Measurements from ENCODE around the gene ADAMTSL5. TPM values are rescaled to one million over a fixed set of nuclear protein-coding genes. Genes with fewer than 3 reads are reported as not detected.

Gene ADAMTSL5
- total and polyA plus RNA-seq, 2 of the 13 experiments (the other 11 are each of a cell fraction or from before 2014, with no cell fraction given): 0.60 to 2.7 TPM

DNA sequence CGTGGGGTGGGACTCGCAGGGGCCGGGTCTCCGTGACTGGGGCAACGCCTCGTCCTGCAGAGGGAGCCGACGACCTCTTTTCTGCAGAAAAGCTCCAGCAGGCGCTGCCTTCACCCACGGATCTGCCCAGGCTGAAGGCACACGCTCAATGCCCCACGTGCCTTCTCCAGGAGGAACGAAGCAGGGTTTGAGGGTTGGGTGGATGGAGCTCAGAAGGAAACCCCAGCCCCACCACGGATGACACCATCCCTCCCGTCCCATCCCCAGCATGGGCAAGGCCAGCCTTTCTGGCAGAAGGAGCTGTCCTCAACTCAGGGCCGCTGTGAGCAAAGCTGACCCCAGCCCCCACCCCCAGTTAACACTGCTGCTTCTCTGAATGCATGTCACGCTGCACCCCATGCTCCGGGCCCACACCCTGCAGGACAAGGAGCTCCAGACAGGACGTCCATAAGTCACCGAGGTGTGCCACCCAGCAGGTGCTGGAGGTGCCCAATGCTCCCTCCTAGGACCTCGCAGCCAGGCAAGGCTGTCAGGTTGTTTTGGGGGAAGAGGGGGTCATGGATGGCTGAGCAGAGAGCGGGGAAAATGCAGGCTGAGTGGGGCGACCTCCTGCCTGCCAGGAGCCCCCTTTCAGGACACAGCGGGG lies 41.2 kb downstream of the ADAMTSL5 start:
- ChIA-PET POLR2A (interaction anchor here (0.9 to 3.6 kb wide), 4 partner anchors 16 to 32 kb away, joined by 3 to 19 read pairs (median 4); partner anchors contain the start of genes PCSK4 and REEP6), CTCF (ENCODE audit: low intra/inter-chr PET ratio, low total read pairs) (no interaction called here)
- H3K9me3 ChIP-seq (ENCODE audit: low read length): no peaks in the 10 kb centered on the region
- FAIRE-seq (no peak), DNase-seq (ENCODE audit: low spot score) (no peak), ATAC-seq (no peak; the same call in 2 of the 3 replicates)
- 40% methylated on average over 14 of the region's 24 CpGs for WGBS (ENCODE audit: low lambda C conversion rate)
- peak overlapping the region in 1 of 3 experiments; percentile 69; a peak in 1 of 6 replicates for H3K4me3 ChIP-seq (replicated peaks in 1 of 3; ENCODE audit: insufficient read depth in 1 of 3, low read depth in 2 of 3, low read length in 3 of 3)
- peak overlapping the region; percentile 76 for H3K4me2 ChIP-seq (ENCODE audit: low read depth, low read length)
- H4K20me1 ChIP-seq (ENCODE audit: insufficient read depth, low read length): peaks cover 12% of the 10 kb centered on the region
- H2AFZ ChIP-seq (ENCODE audit: low read length): no peak overlapping the region
- no peak overlapping the region for H3K27ac ChIP-seq (ENCODE audit: extremely low read length, insufficient read depth, low read length)
- intact Hi-C loops (cut with micrococcal nuclease; ENCODE audit: unreplicated experiment) (no loop called here), in situ Hi-C loops (cut with HindIII; ENCODE audit: extremely low pct_ligation_motif_present, low pct_unique_long_range_greater_than_20kb) (no loop called here)
- peaks cover 25% of the 10 kb centered on the region for H3K4me1 ChIP-seq (ENCODE audit: insufficient read depth, low read length)
- peaks cover 2% of the 10 kb centered on the region for H3K79me2 ChIP-seq (ENCODE audit: insufficient read depth, low read length)
- H3K36me3 ChIP-seq (replicated peaks in 1 of 2; ENCODE audit: control insufficient read depth in 1 of 2, insufficient read depth in 2 of 2, low read length in 2 of 2): peaks cover 0 to 5% of the 10 kb centered on the region in 2 experiments; a peak in 2 of 5 replicates
- no TSS peak for BruUV-seq (replicated peaks)
- H3K27me3 ChIP-seq (ENCODE audit: control insufficient read depth in 1 of 2, insufficient read depth in 2 of 2, low read length in 2 of 2): no peaks in the 10 kb centered on the region
- H3K9ac ChIP-seq (ENCODE audit: insufficient read depth, low read depth, low read length): peak overlapping the region; percentile 42; the same call in 1 of the 2 replicates
- TF ChIP-seq SP140L (CRISPR knock-in tag; IDR thresholded peaks at IDR 0.05; ENCODE audit: borderline replicate concordance) (no peak), ZNF503 (CRISPR knock-in tag; IDR thresholded peaks at IDR 0.05) (no peak), ATAD3A (CRISPR knock-in tag; IDR thresholded peaks at IDR 0.05) (no peak), PPARG (CRISPR knock-in tag; conservative IDR thresholded peaks at IDR 0.05) (no peak), ZNF639 (CRISPR knock-in tag; conservative IDR thresholded peaks at IDR 0.05) (no peak), ZNF850 (CRISPR knock-in tag; conservative IDR thresholded peaks at IDR 0.05) (no peak), GTF3A (CRISPR knock-in tag; conservative IDR thresholded peaks at IDR 0.05) (no peak), STAG1 (CRISPR knock-in tag; IDR thresholded peaks at IDR 0.05) (peak; percentile 43), BCL3 (CRISPR knock-in tag; IDR thresholded peaks at IDR 0.05) (no peak), ZNF607 (CRISPR knock-in tag; IDR thresholded peaks at IDR 0.05; ENCODE audit: borderline replicate concordance) (no peak), POLR2AphosphoS5 (IDR thresholded peaks at IDR 0.05; ENCODE audit: low read depth, low read length) (no peak), PITX1 (CRISPR knock-in tag; IDR thresholded peaks at IDR 0.05) (no peak), CTCF (CRISPR knock-in tag; IDR thresholded peaks at IDR 0.05) (peak; percentile 51)
- TF ChIP-seq, protein P1, sequence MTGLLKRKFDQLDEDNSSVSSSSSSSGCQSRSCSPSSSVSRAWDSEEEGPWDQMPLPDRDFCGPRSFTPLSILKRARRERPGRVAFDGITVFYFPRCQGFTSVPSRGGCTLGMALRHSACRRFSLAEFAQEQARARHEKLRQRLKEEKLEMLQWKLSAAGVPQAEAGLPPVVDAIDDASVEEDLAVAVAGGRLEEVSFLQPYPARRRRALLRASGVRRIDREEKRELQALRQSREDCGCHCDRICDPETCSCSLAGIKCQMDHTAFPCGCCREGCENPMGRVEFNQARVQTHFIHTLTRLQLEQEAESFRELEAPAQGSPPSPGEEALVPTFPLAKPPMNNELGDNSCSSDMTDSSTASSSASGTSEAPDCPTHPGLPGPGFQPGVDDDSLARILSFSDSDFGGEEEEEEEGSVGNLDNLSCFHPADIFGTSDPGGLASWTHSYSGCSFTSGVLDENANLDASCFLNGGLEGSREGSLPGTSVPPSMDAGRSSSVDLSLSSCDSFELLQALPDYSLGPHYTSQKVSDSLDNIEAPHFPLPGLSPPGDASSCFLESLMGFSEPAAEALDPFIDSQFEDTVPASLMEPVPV (CRISPR knock-in tag; IDR thresholded peaks at IDR 0.05): 0 out of 2 replicates have a peak, but pooled peaks have one; percentile 13
- TF ChIP-seq, protein P2, sequence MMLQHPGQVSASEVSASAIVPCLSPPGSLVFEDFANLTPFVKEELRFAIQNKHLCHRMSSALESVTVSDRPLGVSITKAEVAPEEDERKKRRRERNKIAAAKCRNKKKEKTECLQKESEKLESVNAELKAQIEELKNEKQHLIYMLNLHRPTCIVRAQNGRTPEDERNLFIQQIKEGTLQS (CRISPR knock-in tag; IDR thresholded peaks at IDR 0.05): no peak

Data from HepG2 (cell line).